Heart left ventricle (tissue), 13 donors: ENCODE data around the gene RFX3.

Source experiments
- CTCF ChIP-seq, 12 donors: fragments of 200-600 bp; sonication (generic) in 4 of 12; IDR thresholded peaks; one replicate each; pipeline versions ENCODE4 v1.5.0 to v1.8.0; 2018 to 2022; ENCODE audit warnings: antibody characterized with exemption in 12 of 12, mild to moderate bottlenecking in 5 of 12
- POLR2A ChIP-seq, 2 donors: fragments of 450-650 bp; IDR thresholded peaks; one replicate each; pipeline ENCODE4 v1.6.1; 2017; ENCODE audit warnings: antibody characterized with exemption in 2 of 2, mild to moderate bottlenecking in 2 of 2, moderate library complexity in 2 of 2
- donor health status: ischemic (EF 13 %, LVEDD 7.1; RV severe dilation, severe dysfunction).
- donor health status: DM: no; HTN: yes; CAD: no.
- donor health status: DM: no; HTN: no; CAD: no.
- donor health status: ischemic (EF 25% LVEDD 6.9; RV normal size, moderate dysfunction).
- donor health status: ischemic (EF 25% LVEDD 5.7; RV mildly dilated, moderate dysfunction).
- donor health status: ischemic (EF 35%, LVEDD 5.7; RV mildly dilated, moderate dysfunction).
- donor health status: nonischemic (EF 11% LVEDD 7.7; RV severe dilation, severe dysfunction).
- donor health status: DM: yes; HTN: yes; CAD: no.
- donor health status: PGD.
- donor health status: ischemic (EF 29% LVEDD 5.4; RV normal size, mild dysfunction).
- donor health status: nonischemic (EF 23%, LVEDD 6.1; RV moderate dilation, normal function).

- no peak for TF ChIP-seq CTCF (IDR thresholded peaks at IDR 0.05)
- TF ChIP-seq POLR2A (IDR thresholded peaks at IDR 0.05): no peak
Measured at GRCh38 chr9:3553076-3553765, 27.4 kb upstream of the RFX3 start.
